Uterus (tissue), 2 donors: Measurements from ENCODE around the gene MTSS2.

Experiments used
- POLR2A ChIP-seq, 2 donors: fragments of 450-650 bp; IDR thresholded peaks; one replicate each; pipeline ENCODE4 v1.6.1; 2016; ENCODE audit warnings: antibody characterized with exemption in 2 of 2, mild to moderate bottlenecking in 1 of 2, moderate library complexity in 1 of 2
- TF ChIP-seq, protein P1 (sequence below), 4 experiments: fragments of 200-600 bp in 2 of 4; fragments of 450-650 bp in 2 of 4; sonication (generic) in 2 of 4; IDR thresholded peaks; one replicate each; pipeline ENCODE4 v1.5.1; 2016 to 2019; ENCODE audit warnings: antibody characterized with exemption in 4 of 4, mild to moderate bottlenecking in 2 of 4, moderate library complexity in 1 of 4

DNA sequence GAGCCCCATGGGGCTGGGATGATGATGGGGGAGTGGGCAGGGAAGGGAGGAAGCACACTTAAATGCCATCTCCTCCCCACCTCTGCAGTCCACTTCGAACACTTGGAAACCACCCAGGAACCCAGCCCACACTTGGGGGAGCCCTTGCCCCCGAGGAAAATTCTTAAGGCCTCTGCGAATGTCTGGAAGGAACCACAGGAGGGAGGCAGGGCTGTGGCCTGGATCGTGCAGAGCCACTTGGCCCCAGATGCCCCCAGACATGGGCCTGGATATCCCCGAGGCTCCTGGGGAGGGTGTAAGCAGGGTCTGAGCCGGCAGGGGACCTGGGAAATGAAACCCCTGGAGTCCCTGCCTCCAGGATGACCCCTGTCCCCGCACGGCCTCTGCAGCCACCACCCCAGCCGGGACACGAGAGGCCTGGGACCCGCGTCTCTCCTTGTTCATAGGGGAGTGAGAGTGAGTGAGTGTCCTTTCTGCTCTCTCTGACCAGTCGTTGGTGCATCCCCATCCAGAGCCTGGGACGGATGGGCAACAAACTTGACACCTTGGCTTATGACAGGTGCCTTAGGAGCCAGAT is 11.8 kb upstream of the MTSS2 start:
- TF ChIP-seq, protein P1, sequence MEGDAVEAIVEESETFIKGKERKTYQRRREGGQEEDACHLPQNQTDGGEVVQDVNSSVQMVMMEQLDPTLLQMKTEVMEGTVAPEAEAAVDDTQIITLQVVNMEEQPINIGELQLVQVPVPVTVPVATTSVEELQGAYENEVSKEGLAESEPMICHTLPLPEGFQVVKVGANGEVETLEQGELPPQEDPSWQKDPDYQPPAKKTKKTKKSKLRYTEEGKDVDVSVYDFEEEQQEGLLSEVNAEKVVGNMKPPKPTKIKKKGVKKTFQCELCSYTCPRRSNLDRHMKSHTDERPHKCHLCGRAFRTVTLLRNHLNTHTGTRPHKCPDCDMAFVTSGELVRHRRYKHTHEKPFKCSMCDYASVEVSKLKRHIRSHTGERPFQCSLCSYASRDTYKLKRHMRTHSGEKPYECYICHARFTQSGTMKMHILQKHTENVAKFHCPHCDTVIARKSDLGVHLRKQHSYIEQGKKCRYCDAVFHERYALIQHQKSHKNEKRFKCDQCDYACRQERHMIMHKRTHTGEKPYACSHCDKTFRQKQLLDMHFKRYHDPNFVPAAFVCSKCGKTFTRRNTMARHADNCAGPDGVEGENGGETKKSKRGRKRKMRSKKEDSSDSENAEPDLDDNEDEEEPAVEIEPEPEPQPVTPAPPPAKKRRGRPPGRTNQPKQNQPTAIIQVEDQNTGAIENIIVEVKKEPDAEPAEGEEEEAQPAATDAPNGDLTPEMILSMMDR (IDR thresholded peaks at IDR 0.05), result peak in 1 of 4 experiments; percentile 19
- TF ChIP-seq POLR2A (IDR thresholded peaks at IDR 0.05), result no peak
